ENCODE results near the gene ATP2A1.
"Not testable (repeated sequence)": the region's sequence is repeated elsewhere in the genome, so short reads cannot be mapped to it uniquely, and the experiment has no call there.

The ATP2A1 gene

GRCh38 chr16:28883221-28883996 is 5.1 kb downstream of the ATP2A1 start:
- no peak for DNase-seq

DNA sequence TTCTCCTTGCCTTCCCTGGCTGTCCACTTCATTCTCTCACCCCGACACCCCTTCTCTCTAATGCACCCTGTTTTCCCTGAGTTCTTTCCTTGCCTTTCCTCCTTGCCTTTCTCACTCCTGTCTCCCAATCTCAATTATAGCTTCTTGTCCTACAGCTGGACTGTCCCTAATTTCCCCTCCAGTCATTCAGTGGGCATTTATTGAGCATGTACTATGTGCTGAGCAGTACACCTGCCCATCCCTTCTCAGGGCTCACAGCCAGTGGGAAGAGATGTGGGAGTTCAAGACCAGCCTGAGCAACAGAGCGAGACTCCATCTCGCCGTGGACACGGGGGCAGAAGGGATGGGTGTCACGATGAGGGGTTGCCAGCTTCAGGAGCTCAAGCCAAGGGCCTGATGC is 5.8 kb downstream of the ATP2A1 start:
- DNase-seq: no peak

DNA sequence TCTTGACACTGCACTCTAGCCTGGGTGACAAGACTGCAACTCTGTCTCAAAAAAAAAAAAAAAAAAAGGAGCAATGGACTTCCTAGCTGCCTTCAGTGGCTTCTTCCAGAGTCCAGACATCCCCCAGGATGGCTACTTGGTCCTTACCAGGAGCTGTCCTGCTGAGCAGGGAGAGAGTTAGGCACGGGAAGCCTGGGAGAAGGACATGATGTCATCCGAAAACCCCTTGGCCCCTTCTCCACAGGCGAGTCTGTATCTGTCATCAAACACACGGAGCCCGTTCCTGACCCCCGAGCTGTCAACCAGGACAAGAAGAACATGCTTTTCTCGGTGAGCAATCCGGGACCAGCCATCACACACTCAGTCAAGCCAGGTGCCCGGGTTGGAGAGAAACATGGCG is 8.7 kb downstream of the ATP2A1 start:
- DNase-seq: no peak

DNA sequence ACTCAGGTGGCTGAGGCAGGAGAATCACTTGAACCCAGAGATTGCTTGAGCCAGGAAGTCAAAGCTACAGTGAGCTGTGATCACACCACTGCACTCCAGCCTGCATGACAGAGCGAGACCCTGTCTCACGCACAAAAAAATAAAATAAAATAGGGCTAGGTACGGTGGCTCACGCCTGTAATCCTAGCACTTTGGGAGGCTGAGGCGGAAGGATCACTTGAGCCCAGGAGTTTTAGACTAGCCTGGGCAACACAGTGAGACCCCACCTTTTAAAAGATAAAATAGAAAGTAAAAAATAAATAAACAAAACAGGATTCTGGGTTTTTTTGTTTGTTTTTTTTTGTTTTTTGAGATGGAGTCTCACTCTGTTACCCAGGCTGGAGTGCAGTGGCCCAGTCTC is 12.1 kb downstream of the ATP2A1 start:
- not testable (repeated sequence) for DNase-seq

DNA sequence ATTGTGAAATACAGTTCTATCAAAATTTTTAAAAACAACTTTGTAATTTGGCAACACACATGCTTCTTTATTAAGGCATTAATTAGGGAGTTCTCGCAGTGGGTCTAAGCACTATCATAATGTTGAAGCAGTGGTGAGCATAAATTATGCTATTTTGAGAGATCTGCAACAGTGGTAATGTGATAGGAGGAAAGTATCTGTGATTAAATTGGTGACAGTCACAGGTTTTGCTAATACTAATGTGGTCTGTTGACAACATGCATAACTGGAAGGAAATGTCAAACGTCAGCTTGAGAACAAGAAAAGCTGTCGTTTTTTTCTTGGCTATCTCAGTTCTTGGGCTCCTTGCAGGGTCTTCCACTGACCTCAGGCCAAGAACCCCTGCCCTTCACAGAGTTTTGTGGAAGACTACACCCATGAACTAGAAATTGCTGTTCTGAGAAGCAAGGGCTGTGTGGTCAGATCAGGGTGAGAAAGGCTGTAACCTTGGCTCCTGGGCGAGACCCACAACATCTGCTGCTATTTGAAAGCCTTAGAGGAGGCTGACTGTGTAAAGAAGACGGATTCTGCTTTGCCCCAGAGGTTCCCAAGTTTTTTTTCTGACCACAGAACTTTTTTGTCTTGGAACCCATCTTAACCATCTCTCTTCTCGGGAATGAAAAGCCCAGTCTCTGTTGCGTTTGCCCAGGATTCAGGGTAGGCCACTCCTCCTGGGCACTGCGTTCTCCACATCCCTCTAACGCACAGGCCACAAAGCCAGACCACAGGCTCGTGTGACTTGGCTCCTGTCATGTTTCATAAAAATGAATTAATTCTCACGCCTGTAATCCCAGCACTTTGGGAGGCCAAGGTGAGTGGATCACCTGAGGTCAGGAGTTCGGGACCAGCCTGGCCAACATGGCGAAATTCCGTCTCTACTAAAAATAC is 13.9 kb downstream of the ATP2A1 start:
- no peak for DNase-seq

GRCh38 chr16:28893291-28893690 is 15.0 kb downstream of the ATP2A1 start:
- no peak for DNase-seq

GRCh38 chr16:28895609-28896008 is 17.3 kb downstream of the ATP2A1 start:
- no peak for DNase-seq

DNA sequence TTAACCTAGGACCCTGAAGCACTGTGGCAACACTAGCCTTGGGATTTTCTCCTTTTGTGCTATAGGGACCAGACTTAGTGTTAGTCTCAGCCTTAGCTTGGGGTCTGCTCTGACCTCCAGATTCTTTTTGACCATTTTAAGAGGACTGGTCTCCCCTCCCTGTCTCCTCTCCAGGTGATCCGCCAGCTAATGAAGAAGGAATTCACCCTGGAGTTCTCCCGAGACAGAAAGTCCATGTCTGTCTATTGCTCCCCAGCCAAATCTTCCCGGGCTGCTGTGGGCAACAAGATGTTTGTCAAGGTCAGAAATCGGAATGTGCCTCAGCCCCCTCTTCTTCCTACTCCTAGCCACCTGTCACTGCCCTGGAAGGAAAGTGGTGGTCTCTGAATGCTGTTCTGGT is 19.5 kb downstream of the ATP2A1 start:
- DNase-seq: no peak

DNA sequence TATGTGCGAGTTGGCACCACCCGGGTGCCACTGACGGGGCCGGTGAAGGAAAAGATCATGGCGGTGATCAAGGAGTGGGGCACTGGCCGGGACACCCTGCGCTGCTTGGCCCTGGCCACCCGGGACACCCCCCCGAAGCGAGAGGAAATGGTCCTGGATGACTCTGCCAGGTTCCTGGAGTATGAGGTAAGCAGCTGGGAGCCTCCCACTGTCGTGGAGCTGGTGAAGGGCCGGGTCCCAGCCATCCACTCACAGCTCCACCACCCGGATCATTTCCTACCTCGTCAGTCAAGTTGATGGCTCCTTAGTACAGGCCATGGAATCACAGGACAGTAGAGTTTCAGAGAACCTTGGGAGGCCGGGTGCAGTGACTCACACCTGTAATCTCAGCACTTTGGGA is 20.0 kb downstream of the ATP2A1 start:
- no peak for DNase-seq

DNA sequence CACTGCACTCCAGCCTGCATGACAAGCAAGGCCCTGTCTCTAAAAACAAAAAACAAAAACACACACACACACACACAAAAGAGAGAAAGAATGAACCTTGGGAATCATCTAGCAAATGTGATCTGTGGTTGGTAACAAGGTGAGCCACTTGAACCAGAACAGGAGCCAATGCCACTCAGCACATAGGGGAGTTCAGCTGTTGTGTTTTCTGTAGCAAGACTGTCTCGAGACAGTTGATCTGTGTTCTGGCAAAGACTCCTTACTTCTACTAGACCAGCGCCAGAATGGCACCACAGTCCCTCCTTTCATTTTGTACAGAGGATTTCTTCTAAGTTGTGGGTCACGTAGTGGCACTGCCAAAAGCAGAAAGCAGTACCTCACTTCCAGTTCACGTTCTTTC is 20.7 kb downstream of the ATP2A1 start:
- no peak for DNase-seq

- DNase-seq: no peak
Measured at GRCh38 chr16:28899882-28900590, 21.7 kb downstream of the ATP2A1 start.

DNA sequence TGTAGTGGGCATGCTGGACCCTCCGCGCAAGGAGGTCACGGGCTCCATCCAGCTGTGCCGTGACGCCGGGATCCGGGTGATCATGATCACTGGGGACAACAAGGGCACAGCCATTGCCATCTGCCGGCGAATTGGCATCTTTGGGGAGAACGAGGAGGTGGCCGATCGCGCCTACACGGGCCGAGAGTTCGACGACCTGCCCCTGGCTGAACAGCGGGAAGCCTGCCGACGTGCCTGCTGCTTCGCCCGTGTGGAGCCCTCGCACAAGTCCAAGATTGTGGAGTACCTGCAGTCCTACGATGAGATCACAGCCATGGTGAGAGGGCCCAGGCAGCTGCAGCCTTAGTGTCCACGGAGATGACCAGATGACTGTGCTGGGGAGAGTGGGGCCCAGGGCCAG is 22.3 kb downstream of the ATP2A1 start:
- no peak for DNase-seq

- no peak for DNase-seq
Measured at GRCh38 chr16:28901862-28902261, 23.6 kb downstream of the ATP2A1 start.

GRCh38 chr16:28902909-28903308 is 24.6 kb downstream of the ATP2A1 start:
- DNase-seq: no peak

GRCh38 chr16:28903344-28904042 is 25.2 kb downstream of the ATP2A1 start:
- no peak for DNase-seq

- DNase-seq: no peak
Measured at GRCh38 chr16:28904363-28904762, 26.1 kb downstream of the ATP2A1 start.

- DNase-seq: no peak
Measured at GRCh38 chr16:28904828-28905227, 26.5 kb downstream of the ATP2A1 start.

DNA sequence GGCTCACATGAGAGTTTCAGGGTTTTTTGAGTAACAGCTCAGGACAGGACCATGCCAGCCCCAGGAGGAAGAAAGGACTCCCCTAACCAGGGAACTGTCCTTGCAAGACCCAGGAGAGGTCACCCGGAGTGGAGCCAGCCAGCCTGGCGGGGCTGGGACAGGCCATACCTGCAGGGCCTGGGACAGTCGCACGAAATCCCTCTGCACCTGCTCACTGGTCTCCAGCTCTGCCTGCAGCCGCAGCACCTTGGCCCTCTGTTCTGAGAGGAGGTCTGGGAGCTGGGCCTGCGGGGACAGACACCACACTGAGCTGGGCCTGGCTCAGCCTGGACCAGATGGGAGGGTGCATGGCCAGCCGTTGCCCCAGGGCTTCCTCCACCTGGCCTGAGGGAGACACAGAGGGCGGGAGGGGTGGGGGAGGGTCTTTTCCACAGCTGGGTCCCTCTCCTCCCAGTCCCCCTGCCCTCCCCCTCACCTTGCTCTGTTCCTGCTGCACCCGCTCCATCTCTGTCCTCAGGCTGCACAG is 27.0 kb downstream of the ATP2A1 start:
- DNase-seq: no peak

GRCh38 chr16:28905800-28906372 is 27.6 kb downstream of the ATP2A1 start:
- DNase-seq: no peak

- no peak for DNase-seq
Measured at GRCh38 chr16:28910086-28911031, 32.1 kb downstream of the ATP2A1 start.

DNA sequence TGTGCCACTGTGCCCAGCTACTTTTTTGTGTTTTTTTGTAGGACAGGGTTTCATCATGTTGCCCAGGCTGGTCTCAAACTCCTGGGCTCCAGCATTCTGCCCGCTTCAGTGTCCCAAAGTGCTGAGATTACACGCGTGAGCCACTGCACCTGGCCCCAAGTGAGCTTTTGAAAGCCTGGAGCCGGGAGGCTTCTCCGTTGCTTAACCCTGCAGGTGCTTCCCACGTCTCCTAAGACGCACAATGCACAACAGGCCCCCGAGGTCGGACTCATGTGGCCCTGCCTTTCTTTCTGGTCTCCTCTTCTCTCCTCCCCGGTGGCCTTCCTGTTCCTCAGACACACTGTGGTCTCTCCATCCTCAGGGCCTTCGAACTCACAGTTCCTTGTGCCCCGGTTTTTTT is 34.3 kb downstream of the ATP2A1 start:
- no peak for DNase-seq

All from COR-L47 (cell line).